AG10803 (cell line): ENCODE measurements around the gene DOK6.
A peak's percentile ranks its signal among the peaks of the same experiment; 100 is the strongest.

Experiments
- DNase-seq: peaks from one replicate; pipeline ENCODE4 v3.0.0; 2010; ENCODE audit warnings: low read depth
- H3K4me3 ChIP-seq: 2 replicates; pipeline ENCODE4 v1.5.1; 2011; ENCODE audit warnings: mild to moderate bottlenecking, low read length, control low read depth
- TF ChIP-seq, protein P1 (sequence below): conservative IDR thresholded peaks from 2 replicates; pipeline ENCODE4 v1.5.1; 2011; ENCODE audit warnings: mild to moderate bottlenecking, low read length, control low read depth, inconsistent platforms

Gene DOK6

GRCh38 chr18:69757733-69758132, 357.0 kb downstream of the DOK6 start:
- TF ChIP-seq, protein P1, sequence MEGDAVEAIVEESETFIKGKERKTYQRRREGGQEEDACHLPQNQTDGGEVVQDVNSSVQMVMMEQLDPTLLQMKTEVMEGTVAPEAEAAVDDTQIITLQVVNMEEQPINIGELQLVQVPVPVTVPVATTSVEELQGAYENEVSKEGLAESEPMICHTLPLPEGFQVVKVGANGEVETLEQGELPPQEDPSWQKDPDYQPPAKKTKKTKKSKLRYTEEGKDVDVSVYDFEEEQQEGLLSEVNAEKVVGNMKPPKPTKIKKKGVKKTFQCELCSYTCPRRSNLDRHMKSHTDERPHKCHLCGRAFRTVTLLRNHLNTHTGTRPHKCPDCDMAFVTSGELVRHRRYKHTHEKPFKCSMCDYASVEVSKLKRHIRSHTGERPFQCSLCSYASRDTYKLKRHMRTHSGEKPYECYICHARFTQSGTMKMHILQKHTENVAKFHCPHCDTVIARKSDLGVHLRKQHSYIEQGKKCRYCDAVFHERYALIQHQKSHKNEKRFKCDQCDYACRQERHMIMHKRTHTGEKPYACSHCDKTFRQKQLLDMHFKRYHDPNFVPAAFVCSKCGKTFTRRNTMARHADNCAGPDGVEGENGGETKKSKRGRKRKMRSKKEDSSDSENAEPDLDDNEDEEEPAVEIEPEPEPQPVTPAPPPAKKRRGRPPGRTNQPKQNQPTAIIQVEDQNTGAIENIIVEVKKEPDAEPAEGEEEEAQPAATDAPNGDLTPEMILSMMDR: no peak
- H3K4me3 ChIP-seq: no peak overlapping the region
- no peak for DNase-seq

- DNase-seq: peak; percentile 33
- no peak overlapping the region for H3K4me3 ChIP-seq
- TF ChIP-seq, protein P1: no peak
These were observed 357.8 kb downstream of the DOK6 start for GRCh38 chr18:69758458-69758857.

- TF ChIP-seq, protein P1: no peak
- peak; percentile 20 for DNase-seq
- no peak overlapping the region for H3K4me3 ChIP-seq
These were observed 358.4 kb downstream of the DOK6 start for GRCh38 chr18:69759046-69759445.

- TF ChIP-seq, protein P1: no peak
- H3K4me3 ChIP-seq: no peak overlapping the region
- no peak for DNase-seq
These were observed 362.3 kb downstream of the DOK6 start for GRCh38 chr18:69763002-69763401.

- TF ChIP-seq, protein P1: no peak
- no peak overlapping the region for H3K4me3 ChIP-seq
- DNase-seq: no peak
These were observed 363.1 kb downstream of the DOK6 start for GRCh38 chr18:69763821-69764220.

DNA sequence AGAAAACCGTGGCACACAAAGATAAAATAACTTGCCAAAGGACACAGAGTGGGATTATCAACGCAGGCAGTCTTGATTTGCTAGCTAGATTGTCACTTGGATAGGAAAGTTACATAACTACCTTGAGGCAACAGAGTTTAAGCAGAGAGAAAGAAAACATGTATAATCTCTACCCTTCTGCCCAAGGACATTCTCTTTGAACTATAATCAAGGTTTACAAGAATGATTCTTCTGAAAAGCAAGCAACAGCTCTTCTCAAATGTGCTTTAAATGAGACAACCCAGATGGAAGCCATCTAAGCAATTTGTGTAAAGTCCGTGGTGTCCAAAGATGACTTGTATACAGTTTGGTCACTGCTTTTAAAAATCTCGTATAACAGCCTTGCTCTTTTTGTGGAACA, 369.6 kb downstream of the DOK6 start:
- H3K4me3 ChIP-seq: no peak overlapping the region
- TF ChIP-seq, protein P1: no peak
- no peak for DNase-seq

DNA sequence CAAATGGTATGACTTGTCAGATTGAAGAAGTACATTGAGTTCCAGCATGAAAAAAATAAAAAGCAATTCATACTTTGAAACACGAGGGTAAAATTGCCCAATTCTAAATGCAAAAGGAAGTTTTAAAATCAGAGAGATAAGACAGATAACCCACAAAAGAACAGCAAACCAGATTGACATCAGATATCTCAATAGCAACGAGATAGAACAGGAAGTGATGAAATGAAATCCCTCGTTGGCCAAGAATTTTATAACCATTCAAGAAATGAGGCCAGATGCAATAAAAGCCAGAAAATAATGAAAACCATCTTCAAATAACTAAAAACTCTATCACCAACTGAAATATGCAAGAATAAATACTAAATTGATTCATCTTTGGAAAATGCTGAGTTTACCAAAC, 374.1 kb downstream of the DOK6 start:
- peak; percentile 48 for DNase-seq
- H3K4me3 ChIP-seq: no peak overlapping the region
- TF ChIP-seq, protein P1: no peak
